SK-N-MC (cell line): ENCODE data around the gene PCDHGA1.

Experiments
- EZH2 ChIP-seq: fragments of 200-600 bp; sonication (generic); IDR thresholded peaks from one replicate; pipeline ENCODE4 v1.6.1; 2017; ENCODE audit warnings: antibody characterized with exemption
- POLR2AphosphoS5 ChIP-seq: IDR thresholded peaks from 2 replicates; pipeline ENCODE4 v1.6.1; 2012; ENCODE audit warnings: mild to moderate bottlenecking, low read depth, low read length, borderline replicate concordance

- TF ChIP-seq POLR2AphosphoS5 = no peak
- TF ChIP-seq EZH2 = no peak
These were observed 192.0 kb downstream of the PCDHGA1 start for GRCh38 chr5:141522301-141522700.
